ENCODE data around the gene LTBR. TPM values are rescaled to one million over a fixed set of nuclear protein-coding genes. Genes with fewer than 3 reads are reported as not detected.

The LTBR gene
- total RNA-seq, 1 donor from 2014 or later: not detected

GRCh38 chr12:6394398-6394797 is 10.4 kb downstream of the LTBR start:
- Mint-ChIP-seq H3K4me1 (peaks cover 5% of the 10 kb centered on the region), H3K36me3 (no peaks in the 10 kb centered on the region), H3K27me3 (ENCODE audit: insufficient read depth, low read depth) (peaks cover 4% of the 10 kb centered on the region), H3K27ac (no peak overlapping the region), H3K4me3 (no peak overlapping the region), H3K9me3 (no peaks in the 10 kb centered on the region)
- no peak for TF ChIP-seq CTCF (IDR thresholded peaks at IDR 0.05)
- TF ChIP-seq EZH2phosphoT487 (IDR thresholded peaks at IDR 0.05): no peak
- no peak for TF ChIP-seq EZH2 (IDR thresholded peaks at IDR 0.05)
- Histone ChIP-seq H3K36me3 (no peaks in the 10 kb centered on the region), H3K9ac (no peak overlapping the region), H3K79me2 (ENCODE audit: low read depth) (no peaks in the 10 kb centered on the region), H3K27ac (no peak overlapping the region), H3K9me3 (ENCODE audit: low read depth) (no peaks in the 10 kb centered on the region), H3F3A (ENCODE audit: low read depth) (no peaks in the 10 kb centered on the region), H3K27me3 (no peaks in the 10 kb centered on the region), H2AFZ (replicated peaks) (no peak overlapping the region), H3K4me1 (no peaks in the 10 kb centered on the region), H3K4me3 (no peak overlapping the region), H3K4me2 (no peak overlapping the region), H4K20me1 (ENCODE audit: low read depth) (no peaks in the 10 kb centered on the region)
- DNase-seq (ENCODE audit: low spot score): no peak

- no peaks in the 10 kb centered on the region for H3K9me3 ChIP-seq (ENCODE audit: low read depth)
- DNase-seq (ENCODE audit: low spot score): no peak
- H3K4me3 Mint-ChIP-seq: no peak overlapping the region
- no peaks in the 10 kb centered on the region for H3K9me3 Mint-ChIP-seq
- H3K4me3 ChIP-seq: no peak overlapping the region
- peaks cover 4% of the 10 kb centered on the region for H3K27me3 Mint-ChIP-seq (ENCODE audit: insufficient read depth, low read depth)
- no peak overlapping the region for H3K9ac ChIP-seq
- no peaks in the 10 kb centered on the region for H3F3A ChIP-seq (ENCODE audit: low read depth)
- no peaks in the 10 kb centered on the region for H3K36me3 Mint-ChIP-seq
- H3K27ac Mint-ChIP-seq: no peak overlapping the region
- H3K27ac ChIP-seq: no peak overlapping the region
- H3K27me3 ChIP-seq: no peaks in the 10 kb centered on the region
- no peaks in the 10 kb centered on the region for H4K20me1 ChIP-seq (ENCODE audit: low read depth)
- H3K4me1 ChIP-seq: no peaks in the 10 kb centered on the region
- no peaks in the 10 kb centered on the region for H3K36me3 ChIP-seq
- H3K79me2 ChIP-seq (ENCODE audit: low read depth): no peaks in the 10 kb centered on the region
- TF ChIP-seq EZH2phosphoT487 (IDR thresholded peaks at IDR 0.05): no peak
- TF ChIP-seq CTCF (IDR thresholded peaks at IDR 0.05): no peak
- no peak for TF ChIP-seq EZH2 (IDR thresholded peaks at IDR 0.05)
- no peak overlapping the region for H3K4me2 ChIP-seq
- H3K4me1 Mint-ChIP-seq: peaks cover 5% of the 10 kb centered on the region
- no peak overlapping the region for H2AFZ ChIP-seq (replicated peaks)
These were observed 12.1 kb downstream of the LTBR start for GRCh38 chr12:6396031-6396430.

GRCh38 chr12:6399884-6400644 is 16.1 kb downstream of the LTBR start:
- Histone ChIP-seq H3K9me3 (ENCODE audit: low read depth) (no peaks in the 10 kb centered on the region), H3K27ac (no peak overlapping the region), H3K27me3 (no peaks in the 10 kb centered on the region), H2AFZ (replicated peaks) (no peak overlapping the region), H3K4me3 (no peak overlapping the region), H4K20me1 (ENCODE audit: low read depth) (no peaks in the 10 kb centered on the region), H3K9ac (no peak overlapping the region), H3K4me1 (no peaks in the 10 kb centered on the region), H3K4me2 (no peak overlapping the region), H3K79me2 (ENCODE audit: low read depth) (no peaks in the 10 kb centered on the region), H3F3A (ENCODE audit: low read depth) (no peaks in the 10 kb centered on the region), H3K36me3 (no peaks in the 10 kb centered on the region)
- DNase-seq (ENCODE audit: low spot score): no peak
- Mint-ChIP-seq H3K9me3 (no peaks in the 10 kb centered on the region), H3K36me3 (no peaks in the 10 kb centered on the region), H3K27ac (no peak overlapping the region), H3K4me3 (no peak overlapping the region), H3K4me1 (no peaks in the 10 kb centered on the region), H3K27me3 (ENCODE audit: insufficient read depth, low read depth) (peaks cover 4% of the 10 kb centered on the region)
- TF ChIP-seq EZH2phosphoT487 (IDR thresholded peaks at IDR 0.05): no peak
- TF ChIP-seq CTCF (IDR thresholded peaks at IDR 0.05): no peak
- no peak for TF ChIP-seq EZH2 (IDR thresholded peaks at IDR 0.05)

Data from neural progenitor cell (in vitro differentiated cells).